ENCODE results near the gene WARS2.

- TF ChIP-seq, protein P1, sequence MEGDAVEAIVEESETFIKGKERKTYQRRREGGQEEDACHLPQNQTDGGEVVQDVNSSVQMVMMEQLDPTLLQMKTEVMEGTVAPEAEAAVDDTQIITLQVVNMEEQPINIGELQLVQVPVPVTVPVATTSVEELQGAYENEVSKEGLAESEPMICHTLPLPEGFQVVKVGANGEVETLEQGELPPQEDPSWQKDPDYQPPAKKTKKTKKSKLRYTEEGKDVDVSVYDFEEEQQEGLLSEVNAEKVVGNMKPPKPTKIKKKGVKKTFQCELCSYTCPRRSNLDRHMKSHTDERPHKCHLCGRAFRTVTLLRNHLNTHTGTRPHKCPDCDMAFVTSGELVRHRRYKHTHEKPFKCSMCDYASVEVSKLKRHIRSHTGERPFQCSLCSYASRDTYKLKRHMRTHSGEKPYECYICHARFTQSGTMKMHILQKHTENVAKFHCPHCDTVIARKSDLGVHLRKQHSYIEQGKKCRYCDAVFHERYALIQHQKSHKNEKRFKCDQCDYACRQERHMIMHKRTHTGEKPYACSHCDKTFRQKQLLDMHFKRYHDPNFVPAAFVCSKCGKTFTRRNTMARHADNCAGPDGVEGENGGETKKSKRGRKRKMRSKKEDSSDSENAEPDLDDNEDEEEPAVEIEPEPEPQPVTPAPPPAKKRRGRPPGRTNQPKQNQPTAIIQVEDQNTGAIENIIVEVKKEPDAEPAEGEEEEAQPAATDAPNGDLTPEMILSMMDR (IDR thresholded peaks at IDR 0.05; ENCODE audit: poor library complexity) = no peak
- TF ChIP-seq EZH2 (IDR thresholded peaks at IDR 0.05; ENCODE audit: borderline replicate concordance) = no peak
These were observed 142.3 kb downstream of the WARS2 start for GRCh38 chr1:118998171-118998570.

Data from hepatocyte (in vitro differentiated cells).